Caco-2 (cell line): ENCODE measurements around the gene MST1R. TPM values are rescaled to one million over a fixed set of nuclear protein-coding genes. Genes with fewer than 3 reads are reported as not detected.

Experiments
- BruUV-seq: library from RNA; stranded (reverse); fragments of 400-500 nt; replicated peaks from 2 replicates; lab custom pipeline; 2021; lab: Mats Ljungman, UMichigan
- CTCF ChIA-PET: fragments of 300-600 bp; sonication (Branson Sonifier 250); formaldehyde crosslinking; loops from one replicate; lab custom pipeline; 2022; ENCODE audit warnings: antibody characterized with exemption; lab: Charles Lee
- POLR2A ChIA-PET: fragments of 300-600 bp; sonication (Branson Sonifier 250); formaldehyde crosslinking; loops from one replicate; lab custom pipeline; 2022; ENCODE audit warnings: antibody characterized with exemption; lab: Charles Lee
- DNase-seq, 2 experiments: peaks; one replicate each; pipeline versions ENCODE4 v3.0.0 to v3.0.0-alpha.2; 2020 to 2022
- H3K27me3 ChIP-seq: replicated peaks from 2 replicates; pipeline ENCODE4 v1.6.0; 2011; ENCODE audit warnings: low read length; ENCODE audit not compliant: control insufficient read depth, insufficient read depth
- H3K36me3 ChIP-seq: 2 replicates; pipeline ENCODE4 v1.5.1; 2011; ENCODE audit warnings: low read length; ENCODE audit not compliant: control insufficient read depth, insufficient read depth
- H3K4me1 ChIP-seq: fragments of 250-450 bp; sonication (Bioruptor Pico); 2 replicates; pipeline ENCODE4 v1.5.1; 2020; ENCODE audit warnings: mild to moderate bottlenecking
- H3K4me3 ChIP-seq: 2 replicates; pipeline ENCODE4 v1.5.1; 2011; ENCODE audit warnings: low read depth, mild to moderate bottlenecking, control low read depth, low read length
- H3K9me3 ChIP-seq: fragments of 250-450 bp; sonication (Bioruptor Pico); 2 replicates; pipeline ENCODE4 v1.5.1; 2020; ENCODE audit warnings: mild to moderate bottlenecking, moderate library complexity
- H3K27ac Mint-ChIP-seq: one replicate; pipeline ENCODE4 v1.8.0; 2022; ENCODE audit warnings: mixed read lengths; ENCODE audit not compliant: unreplicated experiment
- H3K27me3 Mint-ChIP-seq: one replicate; pipeline ENCODE4 v1.8.0; 2022; ENCODE audit warnings: mixed read lengths; ENCODE audit not compliant: insufficient read depth, unreplicated experiment
- H3K36me3 Mint-ChIP-seq: one replicate; pipeline ENCODE4 v1.8.0; 2022; ENCODE audit warnings: mild to moderate bottlenecking, mixed read lengths; ENCODE audit not compliant: insufficient read depth, unreplicated experiment
- H3K4me1 Mint-ChIP-seq: one replicate; pipeline ENCODE4 v1.8.0; 2022; ENCODE audit warnings: low read depth, mixed read lengths; ENCODE audit not compliant: unreplicated experiment
- H3K4me3 Mint-ChIP-seq: one replicate; pipeline ENCODE4 v1.8.0; 2022; ENCODE audit warnings: mild to moderate bottlenecking, moderate library complexity, mixed read lengths; ENCODE audit not compliant: unreplicated experiment
- H3K9me3 Mint-ChIP-seq: one replicate; pipeline ENCODE4 v1.8.0; 2022; ENCODE audit warnings: mixed read lengths; ENCODE audit not compliant: unreplicated experiment
- CTCF ChIP-seq, 2 experiments: fragments of 200-600 bp in 1 of 2; IDR thresholded peaks; 1 replicate in 1 of 2; 2 replicates in 1 of 2; pipeline versions ENCODE4 v1.5.1 to v1.8.0; 2011 to 2022; ENCODE audit warnings: antibody characterized with exemption in 1 of 2, control low read depth in 1 of 2, inconsistent platforms in 1 of 2, low read depth in 1 of 2, low read length in 1 of 2, mild to moderate bottlenecking in 1 of 2, moderate library complexity in 1 of 2; ENCODE audit not compliant: insufficient read depth in 1 of 2, severe bottlenecking in 1 of 2, unreplicated experiment in 1 of 2
- intact Hi-C: fragments of 100-400 bp; cut with micrococcal nuclease; formaldehyde crosslinking; loops from one replicate; pipeline ENCODE4 v1.10.0; 2022; ENCODE audit not compliant: unreplicated experiment
- total RNA-seq: library from RNA; stranded (reverse); gene quantifications from 2 replicates; pipeline ENCODE4 v1.2.3, GENCODE V29; 2022

The MST1R gene
- total RNA-seq, 1 experiment from 2014 or later = 11.8 TPM

GRCh38 chr3:49841806-49842205 is 61.9 kb downstream of the MST1R start:
- H3K27ac Mint-ChIP-seq = no peak overlapping the region
- peaks cover 35% of the 10 kb centered on the region for H3K36me3 Mint-ChIP-seq
- no peaks in the 10 kb centered on the region; the same call in 1 of the 2 replicates for H3K36me3 ChIP-seq
- intact Hi-C loops = loop anchor here (1.0 kb wide), 2 partner anchors 31 to 64 kb away; no protein-coding TSS in a partner anchor
- BruUV-seq = no TSS peak
- ChIA-PET CTCF (interaction anchor here (0.7 to 2.8 kb wide), 6 partner anchors 32 to 88 kb away, joined by 3 to 12 read pairs (median 4); partner anchors contain the start of genes INKA1 and MON1A), POLR2A (no interaction called here)
- no peaks in the 10 kb centered on the region for H3K27me3 ChIP-seq
- H3K4me1 Mint-ChIP-seq = no peaks in the 10 kb centered on the region
- no peaks in the 10 kb centered on the region for H3K27me3 Mint-ChIP-seq
- no peak for DNase-seq
- H3K4me1 ChIP-seq = no peaks in the 10 kb centered on the region
- H3K4me3 ChIP-seq = no peak overlapping the region
- no peak for TF ChIP-seq CTCF (IDR thresholded peaks at IDR 0.05; ENCODE audit: insufficient read depth in 1 of 2, low read depth in 1 of 2, low read length in 1 of 2, severe bottlenecking in 1 of 2, unreplicated experiment in 1 of 2)
- no peak overlapping the region for H3K4me3 Mint-ChIP-seq
- H3K9me3 ChIP-seq = no peaks in the 10 kb centered on the region
- H3K9me3 Mint-ChIP-seq = no peaks in the 10 kb centered on the region

GRCh38 chr3:49841126-49841696 is 62.5 kb downstream of the MST1R start:
- no peaks in the 10 kb centered on the region for H3K27me3 ChIP-seq
- intact Hi-C loops = loop anchor here (1.0 kb wide), 2 partner anchors 32 to 65 kb away; no protein-coding TSS in a partner anchor
- no peaks in the 10 kb centered on the region for H3K27me3 Mint-ChIP-seq
- H3K4me3 Mint-ChIP-seq = no peak overlapping the region
- no TSS peak for BruUV-seq
- no peaks in the 10 kb centered on the region for H3K4me1 ChIP-seq
- ChIA-PET POLR2A (interaction anchor here (0.6 kb wide), 1 partner anchor 92 kb away, joined by 3 read pairs; no protein-coding TSS in a partner anchor), CTCF (interaction anchor here (0.7 to 2.8 kb wide), 6 partner anchors 32 to 89 kb away, joined by 3 to 12 read pairs (median 4); partner anchors contain the start of genes INKA1 and MON1A)
- no peaks in the 10 kb centered on the region for H3K4me1 Mint-ChIP-seq
- peak; percentile 52 to 54 for DNase-seq
- H3K9me3 ChIP-seq = no peaks in the 10 kb centered on the region
- H3K27ac Mint-ChIP-seq = no peak overlapping the region
- TF ChIP-seq CTCF (IDR thresholded peaks at IDR 0.05; ENCODE audit: insufficient read depth in 1 of 2, low read depth in 1 of 2, low read length in 1 of 2, severe bottlenecking in 1 of 2, unreplicated experiment in 1 of 2) = peak; percentile 46 to 57
- H3K36me3 ChIP-seq = no peaks in the 10 kb centered on the region; the same call in 1 of the 2 replicates
- H3K4me3 ChIP-seq = no peak overlapping the region
- H3K36me3 Mint-ChIP-seq = peaks cover 41% of the 10 kb centered on the region
- H3K9me3 Mint-ChIP-seq = no peaks in the 10 kb centered on the region

GRCh38 chr3:49840388-49840787 is 63.3 kb downstream of the MST1R start:
- intact Hi-C loops = no loop called here
- Mint-ChIP-seq H3K4me1 (no peaks in the 10 kb centered on the region), H3K36me3 (peaks cover 44% of the 10 kb centered on the region), H3K27ac (no peak overlapping the region), H3K4me3 (no peak overlapping the region), H3K27me3 (no peaks in the 10 kb centered on the region), H3K9me3 (no peaks in the 10 kb centered on the region)
- H3K4me1 ChIP-seq = no peaks in the 10 kb centered on the region
- BruUV-seq = no TSS peak
- H3K27me3 ChIP-seq = no peaks in the 10 kb centered on the region
- H3K36me3 ChIP-seq = no peaks in the 10 kb centered on the region; the same call in 1 of the 2 replicates
- TF ChIP-seq CTCF (IDR thresholded peaks at IDR 0.05; ENCODE audit: insufficient read depth in 1 of 2, low read depth in 1 of 2, low read length in 1 of 2, severe bottlenecking in 1 of 2, unreplicated experiment in 1 of 2) = no peak
- no peaks in the 10 kb centered on the region for H3K9me3 ChIP-seq
- POLR2A ChIA-PET = no interaction called here
- H3K4me3 ChIP-seq = no peak overlapping the region
- DNase-seq = no peak
- CTCF ChIA-PET = interaction anchor here (1.3 to 2.8 kb wide), 3 partner anchors 37 to 68 kb away, joined by 4 to 24 read pairs (median 12); partner anchors contain the start of gene INKA1
